ENCODE measurements around the gene EXOC6B. TPM values are rescaled to one million over a fixed set of nuclear protein-coding genes. Genes with fewer than 3 reads are reported as not detected.

The EXOC6B gene
- total RNA-seq, 1 experiment from 2014 or later = 40.1 TPM

GRCh38 chr2:72332720-72333119 lies 493.1 kb downstream of the EXOC6B start:
- H3K27ac Mint-ChIP-seq = no peak overlapping the region
- no peak overlapping the region for H3K4me3 Mint-ChIP-seq
- no peak overlapping the region for H2BK12ac ChIP-seq (ENCODE audit: insufficient read length, low read depth, low read length)
- no peak overlapping the region for H3K4ac ChIP-seq (ENCODE audit: low read depth, low read length)
- H3K9ac ChIP-seq (ENCODE audit: extremely low read depth, insufficient read length, low read length) = no peak overlapping the region
- H4K20me1 ChIP-seq (ENCODE audit: control insufficient read depth, insufficient read depth, insufficient read length) = no peaks in the 10 kb centered on the region
- H3K27ac ChIP-seq (ENCODE audit: insufficient read length, low read depth, low read length) = no peak overlapping the region
- no peak overlapping the region for H2BK120ac ChIP-seq (ENCODE audit: low read depth, low read length, poor library complexity, severe bottlenecking)
- H2BK15ac ChIP-seq (ENCODE audit: low read depth, low read length) = no peak overlapping the region
- H2AK5ac ChIP-seq (ENCODE audit: insufficient read length, low read length) = no peak overlapping the region
- H4K91ac ChIP-seq (ENCODE audit: insufficient read length, low read depth, low read length) = no peak overlapping the region
- H3K79me1 ChIP-seq (ENCODE audit: insufficient read depth, low read depth, low read length, poor library complexity, severe bottlenecking) = no peaks in the 10 kb centered on the region
- no peak overlapping the region for H3K56ac ChIP-seq (ENCODE audit: insufficient read length, low read depth, low read length)
- H3K27me3 ChIP-seq (ENCODE audit: insufficient read depth, low read length) = no peaks in the 10 kb centered on the region
- no peaks in the 10 kb centered on the region for H3K27me3 Mint-ChIP-seq (ENCODE audit: low read depth)
- no peak overlapping the region for H4K8ac ChIP-seq (replicated peaks; ENCODE audit: insufficient read length, low read depth, low read length)
- H3K4me1 ChIP-seq (ENCODE audit: insufficient read depth, low read length) = no peaks in the 10 kb centered on the region
- no peak overlapping the region for H2BK20ac ChIP-seq (ENCODE audit: low read depth, low read length, poor library complexity, severe bottlenecking)
- H3K18ac ChIP-seq (ENCODE audit: insufficient read length, low read depth, low read length) = no peak overlapping the region
- H3K23ac ChIP-seq (ENCODE audit: insufficient read length, low read depth, low read length) = no peak overlapping the region
- H4K5ac ChIP-seq (ENCODE audit: insufficient read length, low read depth, low read length) = no peak overlapping the region
- H3K14ac ChIP-seq (ENCODE audit: insufficient read depth, low read length) = no peak overlapping the region
- no peak overlapping the region for H3K4me2 ChIP-seq (ENCODE audit: insufficient read depth, insufficient read length, low read length)
- H3K9me3 ChIP-seq (ENCODE audit: control insufficient read depth, low read depth, low read length) = no peaks in the 10 kb centered on the region
- no peaks in the 10 kb centered on the region for H3K36me3 Mint-ChIP-seq (ENCODE audit: insufficient read depth in 1 of 3, low read depth in 3 of 3)
- H3K9me3 Mint-ChIP-seq = no peaks in the 10 kb centered on the region
- H2AFZ ChIP-seq (ENCODE audit: low read length) = no peak overlapping the region
- H3K23me2 ChIP-seq (ENCODE audit: insufficient read length, low read depth, low read length, poor library complexity, severe bottlenecking) = no peaks in the 10 kb centered on the region
- DNase-seq = no peak
- H3K79me2 ChIP-seq (ENCODE audit: insufficient read depth, low read length) = no peaks in the 10 kb centered on the region
- no peak overlapping the region for H2BK5ac ChIP-seq (ENCODE audit: insufficient read length, low read length)
- no peaks in the 10 kb centered on the region for H3K4me1 Mint-ChIP-seq
- no peak for TF ChIP-seq CTCF (conservative IDR thresholded peaks at IDR 0.05)
- no peak overlapping the region for H3T11ph ChIP-seq (ENCODE audit: low read length)
